HG03097 (cell line): ENCODE measurements around the gene DLGAP4.
"Not testable (repeated sequence)": the region's sequence is repeated elsewhere in the genome, so short reads cannot be mapped to it uniquely, and the experiment has no call there.

ENCODE experiments used
- ATAC-seq: cut with Tn5 transposase; IDR thresholded peaks from one replicate; pipeline ENCODE4 v1.9.1; 2021; ENCODE audit not compliant: unreplicated experiment, low FRiP score

Gene DLGAP4

DNA sequence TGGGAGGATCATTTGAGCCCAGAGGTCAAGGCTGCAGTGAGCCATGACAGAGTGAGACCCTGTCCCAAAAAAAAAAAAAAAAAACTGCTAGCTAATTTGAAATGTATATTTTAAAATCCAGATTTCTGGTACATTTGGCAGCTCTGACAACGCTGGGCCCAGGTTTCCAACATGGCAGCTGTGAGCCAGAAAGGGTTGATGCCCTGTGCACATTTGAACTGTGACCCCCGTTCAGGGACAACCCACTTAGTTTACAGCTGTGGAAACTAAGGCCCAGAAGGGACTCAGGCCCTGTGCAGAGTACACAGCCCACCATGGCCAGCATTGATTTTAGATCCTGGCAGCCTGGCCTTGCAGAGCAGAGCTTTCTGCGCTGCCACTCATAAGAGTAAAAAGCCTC, 179.1 kb downstream of the DLGAP4 start:
- no peak for ATAC-seq

DNA sequence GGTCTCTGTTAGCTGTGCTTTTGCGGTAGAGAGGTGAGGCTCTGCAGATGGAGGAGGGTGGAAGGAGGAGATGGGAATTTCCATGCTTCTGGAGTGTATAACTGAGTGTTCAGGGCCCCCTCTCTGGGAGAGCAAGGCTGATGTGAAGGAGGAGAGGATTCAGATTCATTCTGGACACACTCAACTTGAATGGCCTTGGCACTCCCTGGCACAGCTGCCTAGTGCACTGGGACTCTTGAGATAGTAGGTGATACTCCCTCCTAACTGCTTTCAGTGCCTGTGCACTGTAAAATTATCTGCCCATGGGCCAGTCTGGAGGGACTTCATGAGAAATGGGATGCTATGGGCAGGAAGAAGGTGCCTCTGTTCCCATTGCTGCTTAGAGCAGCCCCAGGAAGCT, 180.9 kb downstream of the DLGAP4 start:
- ATAC-seq = no peak

DNA sequence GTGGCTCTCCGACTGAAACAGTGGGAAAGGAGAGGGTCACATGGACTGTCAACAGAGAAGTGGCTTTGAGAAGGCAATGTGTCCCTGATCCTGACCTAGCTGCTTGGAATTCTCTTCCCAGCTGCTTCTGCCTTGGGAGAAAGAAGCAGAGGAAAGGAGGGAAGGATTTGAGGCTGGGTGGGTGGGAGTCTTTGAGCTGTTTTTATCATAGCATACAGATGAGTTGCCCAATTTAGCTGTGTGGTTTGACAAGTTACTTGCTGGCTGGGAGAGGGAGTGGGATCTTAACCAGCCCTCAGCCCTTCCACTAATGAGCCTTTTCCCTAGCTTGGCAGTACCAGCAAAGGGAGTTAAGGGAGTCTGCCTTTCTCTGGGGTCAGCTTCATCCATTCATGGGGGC, 184.1 kb downstream of the DLGAP4 start:
- no peak for ATAC-seq

DNA sequence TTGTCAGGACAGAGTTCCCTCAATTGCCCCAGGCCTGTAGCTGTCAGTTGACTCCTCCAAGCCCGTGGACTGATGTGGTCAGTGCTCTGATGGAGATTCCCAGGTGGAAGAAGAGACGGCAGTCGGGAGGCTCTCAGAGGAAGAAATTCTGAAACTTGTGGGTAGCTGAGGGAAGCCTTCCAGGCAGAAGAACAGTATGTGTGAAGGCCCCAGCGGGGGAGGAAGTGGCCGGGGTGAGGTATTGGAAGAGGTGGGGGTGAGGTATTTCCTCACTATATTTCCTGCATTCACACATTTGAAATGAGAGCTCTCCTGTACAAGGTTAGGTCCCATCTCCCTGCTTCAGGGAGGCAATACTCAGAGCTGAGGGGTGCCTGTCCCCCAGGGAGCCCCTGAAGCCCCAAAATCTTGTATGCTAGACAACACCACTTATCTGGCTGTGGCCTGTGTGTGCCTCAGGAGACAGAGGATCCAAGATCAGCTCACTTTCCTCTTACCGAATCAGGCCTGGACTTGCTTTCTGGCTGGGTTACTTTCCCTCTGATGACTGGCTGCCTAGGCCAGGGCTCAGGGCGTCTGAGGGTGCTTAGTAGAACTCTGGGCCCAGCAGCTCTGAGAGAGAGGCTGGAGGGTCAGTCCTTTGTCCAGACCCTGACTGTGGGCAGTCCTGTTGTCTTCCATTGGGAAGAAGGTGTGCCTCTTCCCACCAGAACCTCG, 185.9 kb downstream of the DLGAP4 start:
- no peak for ATAC-seq

DNA sequence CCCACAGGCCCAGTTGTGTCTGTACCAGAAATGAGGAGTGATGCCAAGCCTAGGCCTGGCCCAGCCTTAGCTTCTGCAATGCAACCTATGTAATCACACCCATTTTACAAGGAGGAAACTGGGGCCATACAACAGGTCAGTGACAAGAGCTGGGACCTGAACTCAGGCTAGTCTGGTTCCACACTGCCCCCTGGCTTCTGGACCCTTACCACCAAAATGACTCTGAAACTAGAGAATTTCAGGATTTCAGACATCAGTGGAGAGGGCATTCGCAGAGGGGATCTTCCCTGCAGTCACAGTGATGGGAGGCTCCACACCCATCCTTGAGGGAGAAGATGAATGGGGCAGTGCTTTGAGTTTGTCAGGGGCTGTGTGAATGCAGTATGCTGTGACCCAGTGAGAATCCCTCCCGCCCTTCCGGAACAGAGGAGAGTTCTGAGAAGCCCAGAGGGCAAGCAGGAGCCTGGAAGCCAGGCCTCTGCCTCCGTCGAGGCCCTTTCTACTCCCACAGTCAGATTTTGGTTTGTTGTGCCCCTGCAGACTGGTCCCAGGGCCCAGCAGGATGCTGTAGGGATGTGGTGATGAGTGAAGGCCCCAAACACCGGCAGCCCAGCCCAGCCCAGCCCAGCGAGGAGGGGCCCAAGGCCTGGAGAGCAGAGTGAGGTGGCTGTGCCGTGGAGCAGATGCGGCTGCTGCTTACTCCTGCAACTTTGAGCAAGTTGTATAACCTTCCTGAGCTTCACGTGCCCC, 187.1 kb downstream of the DLGAP4 start:
- ATAC-seq = no peak

DNA sequence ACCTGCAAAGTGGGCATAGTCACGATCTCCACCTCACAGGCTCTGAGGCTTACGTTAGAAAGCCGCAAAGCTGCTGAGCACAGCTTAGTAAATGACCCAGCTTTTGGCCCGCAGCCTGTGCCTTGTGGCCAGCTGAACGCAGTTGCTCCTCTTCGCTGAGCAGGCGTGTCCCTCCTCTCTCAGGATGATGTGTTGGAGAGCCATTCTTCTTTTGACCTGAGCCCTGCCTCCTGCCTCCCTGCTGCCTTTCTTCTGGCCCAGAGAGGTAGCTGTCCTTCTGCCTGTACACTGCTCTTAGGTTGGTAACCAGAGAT, 187.6 kb downstream of the DLGAP4 start:
- no peak for ATAC-seq

DNA sequence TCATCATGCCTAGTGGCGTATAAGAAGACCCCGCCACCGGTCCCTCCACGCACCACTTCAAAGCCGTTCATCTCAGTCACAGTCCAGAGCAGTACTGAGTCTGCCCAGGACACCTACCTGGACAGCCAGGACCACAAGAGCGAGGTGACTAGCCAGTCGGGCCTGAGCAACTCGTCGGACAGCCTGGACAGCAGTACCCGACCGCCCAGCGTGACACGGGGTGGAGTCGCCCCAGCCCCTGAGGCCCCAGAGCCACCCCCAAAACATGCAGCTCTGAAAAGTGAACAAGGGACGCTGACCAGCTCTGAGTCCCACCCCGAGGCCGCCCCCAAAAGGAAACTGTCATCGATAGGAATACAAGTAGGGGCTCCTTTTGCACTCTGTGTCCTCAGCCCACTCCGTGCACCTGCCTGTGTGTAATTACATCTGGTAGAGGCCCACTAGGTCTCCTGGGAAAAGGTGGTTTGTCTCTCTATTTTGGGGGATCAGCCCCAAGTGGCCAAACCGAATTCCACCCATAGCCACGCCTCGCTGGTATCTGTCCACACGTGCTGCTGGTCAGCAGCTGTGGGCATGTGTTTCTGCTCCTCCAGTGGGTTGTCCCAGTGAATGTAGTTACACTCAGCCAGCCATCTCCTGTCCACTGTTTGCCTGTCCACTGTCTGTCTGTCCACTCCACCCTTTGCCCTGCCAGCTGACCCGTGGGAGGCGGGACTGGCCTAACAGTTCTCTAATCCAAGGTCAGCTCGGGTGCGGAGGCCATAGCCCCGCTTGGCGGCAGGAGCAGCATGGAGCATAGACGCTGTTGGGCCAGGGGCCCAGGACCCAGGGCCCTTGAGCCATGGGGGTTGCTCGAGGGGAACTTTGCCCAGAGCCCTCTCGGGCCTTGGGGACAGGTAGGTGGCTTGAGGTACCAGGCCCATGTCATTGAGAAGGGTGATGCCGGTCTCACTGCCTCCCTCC, 190.8 kb downstream of the DLGAP4 start:
- no peak for ATAC-seq

DNA sequence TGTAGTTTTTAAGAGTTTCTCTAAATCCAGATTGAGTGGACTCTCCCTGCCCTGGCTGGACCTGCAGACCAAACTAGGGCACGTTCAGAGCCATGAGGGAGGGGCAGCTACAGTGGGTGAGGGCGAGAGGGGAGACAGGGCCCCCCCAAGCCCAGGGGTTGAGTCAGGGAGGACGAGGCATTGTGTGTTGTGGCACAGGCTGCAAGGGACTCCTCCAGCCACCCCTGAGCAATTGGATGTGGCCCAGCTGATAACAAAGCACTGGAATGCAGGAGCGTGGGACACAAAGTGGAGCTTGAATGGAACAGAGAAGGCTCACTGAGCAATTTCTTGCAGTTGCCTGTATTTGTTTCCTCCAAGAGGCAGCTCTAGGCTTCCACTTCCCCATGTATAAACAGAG, 191.7 kb downstream of the DLGAP4 start:
- no peak for ATAC-seq

DNA sequence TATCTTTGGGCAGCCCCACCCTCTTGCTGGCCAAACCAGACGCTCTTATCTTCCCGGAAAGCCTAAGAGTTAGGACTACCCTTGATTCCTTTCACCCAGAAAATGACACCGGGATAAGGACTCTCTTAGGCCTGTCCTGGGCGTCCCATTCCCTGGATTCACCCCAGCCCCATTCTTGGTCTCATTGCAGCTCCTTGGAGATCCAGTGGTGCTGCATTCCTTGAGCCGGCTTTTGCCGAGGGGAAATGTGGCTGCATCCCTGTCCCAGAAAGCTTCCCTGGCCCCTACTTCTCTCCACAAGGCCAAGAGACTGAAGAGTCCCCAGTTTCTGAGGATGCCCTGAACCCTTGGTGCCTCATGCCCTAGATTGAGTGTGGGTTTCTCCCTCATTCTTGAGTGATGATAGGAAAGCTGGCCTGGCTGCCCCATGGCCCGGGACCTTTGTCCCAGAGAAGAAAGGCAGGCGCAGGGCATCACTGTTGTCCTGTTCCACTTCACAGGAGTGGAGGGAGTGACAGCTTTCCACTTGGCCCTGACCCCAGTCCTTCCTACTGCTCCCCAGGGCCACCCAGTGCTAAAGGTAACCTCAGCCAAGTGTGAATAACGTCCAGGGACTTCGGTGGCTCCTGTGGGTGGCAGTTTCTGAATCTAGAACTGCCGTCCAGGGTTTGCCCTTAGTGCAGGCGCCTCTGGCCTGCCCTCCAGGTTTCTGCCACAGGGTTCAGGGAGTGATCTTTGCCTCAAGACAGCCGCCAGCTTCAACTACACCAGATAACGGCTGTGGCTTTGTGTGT, 192.4 kb downstream of the DLGAP4 start:
- ATAC-seq = no peak

DNA sequence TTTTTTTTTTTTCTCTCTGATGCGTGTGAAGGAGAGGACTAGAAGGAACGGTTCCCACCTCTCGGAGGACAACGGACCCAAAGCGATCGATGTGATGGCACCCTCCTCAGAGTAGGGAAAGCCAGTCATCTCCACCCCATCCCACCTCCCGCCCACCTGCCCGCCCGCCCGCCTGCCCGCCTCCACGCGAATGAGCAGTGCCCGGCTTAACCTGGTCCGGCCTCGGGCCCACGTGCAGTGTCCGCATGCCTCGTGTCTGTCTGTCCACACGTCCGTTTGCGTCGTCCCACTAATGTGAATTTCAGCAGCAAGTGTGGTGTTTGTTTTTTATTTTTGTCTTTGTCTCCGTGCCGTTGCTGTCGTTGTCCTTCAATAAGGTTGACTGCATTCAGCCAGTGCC, 193.1 kb downstream of the DLGAP4 start:
- ATAC-seq = no peak

DNA sequence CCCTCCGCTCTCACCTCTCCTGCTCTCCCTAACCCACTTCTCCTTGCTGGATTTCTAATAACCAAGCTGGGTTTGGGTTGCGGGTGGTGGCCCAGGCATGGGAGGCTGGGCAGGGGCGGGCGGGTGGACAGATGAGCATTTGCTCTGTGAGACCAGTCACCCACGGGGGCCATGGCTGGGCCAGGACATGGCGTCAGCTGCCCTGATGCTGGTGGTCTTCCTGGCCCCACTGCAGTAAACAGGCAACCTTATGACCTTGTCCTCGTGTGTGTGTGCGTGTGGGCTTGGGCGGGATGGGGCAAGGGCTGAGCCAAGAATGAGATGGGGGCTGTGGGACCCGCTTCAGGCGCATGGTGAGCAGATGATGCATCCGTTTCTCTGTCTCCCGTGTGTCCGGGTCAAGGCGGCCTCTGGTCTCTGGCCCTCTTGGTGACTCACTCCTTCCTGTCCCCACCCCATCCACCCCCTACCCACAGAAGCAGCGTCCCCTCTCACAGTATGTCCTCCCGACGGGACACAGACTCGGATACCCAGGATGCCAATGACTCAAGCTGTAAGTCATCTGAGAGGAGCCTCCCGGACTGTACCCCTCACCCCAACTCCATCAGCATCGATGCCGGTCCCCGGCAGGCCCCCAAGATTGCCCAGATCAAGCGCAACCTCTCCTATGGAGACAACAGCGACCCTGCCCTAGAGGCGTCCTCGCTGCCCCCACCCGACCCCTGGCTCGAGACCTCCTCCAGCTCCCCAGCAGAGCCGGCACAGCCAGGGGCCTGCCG, 193.8 kb downstream of the DLGAP4 start:
- ATAC-seq = no peak

DNA sequence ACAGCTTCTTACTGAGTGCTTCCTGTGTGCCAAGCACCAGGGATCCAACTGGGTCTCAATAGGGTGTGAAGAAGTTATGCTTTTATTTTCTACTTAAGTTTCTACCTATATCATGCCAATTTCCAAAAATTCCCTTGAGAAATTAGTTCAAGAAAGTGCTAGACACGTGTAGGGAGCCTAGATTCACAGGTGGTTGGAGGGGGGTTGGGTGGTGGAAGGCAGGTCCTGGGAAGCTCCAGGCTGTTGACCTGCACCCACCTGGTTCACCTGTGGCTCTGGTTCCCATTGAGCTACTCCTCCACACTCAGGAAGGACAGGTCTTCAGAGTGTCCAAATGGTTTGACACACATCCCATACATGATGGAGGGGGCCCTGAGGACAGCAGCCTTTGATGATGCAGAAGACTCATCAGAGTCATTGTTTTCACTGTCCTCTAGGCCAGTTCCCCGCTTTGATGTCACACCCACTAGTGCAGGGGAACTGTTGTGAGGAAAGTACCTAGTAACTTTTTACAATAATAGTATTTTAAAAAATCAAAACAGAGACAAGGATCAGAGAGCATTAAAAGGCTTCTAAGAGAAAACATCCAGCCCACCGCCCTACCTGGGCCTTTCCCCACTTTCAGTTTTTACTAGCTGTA, 195.3 kb downstream of the DLGAP4 start:
- ATAC-seq = no peak

DNA sequence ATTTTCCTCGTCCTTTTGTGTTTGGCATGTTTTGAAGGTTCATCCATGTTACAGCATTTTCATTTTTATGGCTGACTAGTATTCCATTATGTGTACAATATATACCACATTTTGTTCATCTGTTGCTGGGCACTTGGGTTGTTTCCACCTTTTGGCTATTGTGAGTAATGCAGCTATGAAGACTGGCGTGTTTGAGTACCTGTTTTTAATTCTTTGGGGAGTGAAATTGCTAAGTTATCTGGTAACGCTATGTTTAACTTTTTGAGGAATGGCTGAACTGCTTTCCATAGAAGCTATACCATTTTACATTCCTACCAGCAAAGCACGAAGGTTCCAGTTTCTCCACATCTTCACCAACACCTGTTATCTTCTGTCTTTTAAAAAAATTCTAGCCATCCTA, 198.2 kb downstream of the DLGAP4 start:
- no peak for ATAC-seq

DNA sequence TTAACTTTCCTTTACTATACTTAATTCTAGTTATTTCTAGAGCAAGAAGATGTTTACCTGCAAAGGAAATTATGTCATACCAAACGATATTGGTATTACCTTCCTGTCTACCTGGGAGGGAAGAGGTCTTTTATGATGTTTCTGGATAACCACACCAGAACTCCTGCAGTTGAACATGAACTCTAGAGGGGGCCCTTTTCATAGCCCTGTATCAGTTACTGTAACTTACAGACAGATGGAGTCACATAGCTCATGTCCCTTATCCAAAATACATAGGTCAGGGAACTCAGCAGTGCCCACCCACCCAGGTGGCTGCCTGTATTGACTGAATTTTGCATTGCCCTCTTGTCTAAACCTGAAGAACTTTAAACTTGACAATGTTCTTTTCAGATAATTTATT, 200.1 kb downstream of the DLGAP4 start:
- no peak for ATAC-seq

DNA sequence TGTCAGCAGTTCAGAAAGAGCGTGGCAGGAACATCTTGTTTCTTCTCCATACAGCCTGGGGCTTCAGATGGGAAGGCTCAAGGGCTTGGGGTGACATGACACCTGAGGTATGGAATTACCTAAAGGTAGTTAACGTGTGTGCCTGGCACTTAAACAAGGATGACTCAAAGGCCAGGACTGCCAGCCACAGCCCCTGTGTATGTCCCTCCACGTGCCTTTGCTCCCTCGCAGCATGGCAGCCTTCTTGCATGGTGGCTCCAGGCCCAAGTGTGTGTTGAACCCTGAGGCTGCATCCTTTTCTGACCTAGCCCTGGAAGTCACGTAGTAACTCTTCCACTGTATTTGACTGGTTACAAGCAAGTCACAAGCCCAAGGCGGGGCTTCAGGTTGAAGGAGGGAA, 201.6 kb downstream of the DLGAP4 start:
- no peak for ATAC-seq

DNA sequence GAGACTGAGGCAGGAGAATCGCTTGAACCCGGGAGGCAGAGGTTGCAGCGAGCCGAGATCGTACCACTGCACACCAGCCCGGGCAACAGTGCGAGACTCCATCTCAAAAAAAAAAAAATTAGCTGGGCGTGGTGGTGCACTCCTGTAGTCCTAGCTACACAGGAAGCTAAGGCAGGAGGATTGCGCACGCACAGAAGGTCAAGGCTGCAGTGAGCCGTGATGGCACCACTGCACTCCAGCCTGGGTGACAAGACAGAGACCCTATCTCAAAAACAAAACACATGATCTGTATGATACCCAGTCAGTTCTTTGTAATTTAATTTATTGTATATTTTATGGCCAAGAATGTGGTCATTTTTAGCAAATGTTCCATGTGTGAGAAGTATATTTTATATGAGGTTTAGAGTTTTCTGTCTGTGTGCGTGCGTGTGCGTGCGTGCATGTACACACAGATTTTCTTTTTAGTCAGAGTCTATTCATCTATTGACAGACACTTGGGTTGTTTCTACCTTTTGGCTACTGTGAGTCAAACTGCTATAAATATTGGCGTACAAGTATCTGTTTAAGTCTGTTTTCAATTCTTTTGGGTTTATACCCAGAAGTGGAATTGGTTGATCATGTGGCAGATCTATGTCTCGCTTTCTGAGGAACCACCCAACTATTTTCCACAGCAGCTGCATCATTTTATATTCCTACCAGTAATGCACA, 213.0 kb downstream of the DLGAP4 start:
- ATAC-seq = no peak

DNA sequence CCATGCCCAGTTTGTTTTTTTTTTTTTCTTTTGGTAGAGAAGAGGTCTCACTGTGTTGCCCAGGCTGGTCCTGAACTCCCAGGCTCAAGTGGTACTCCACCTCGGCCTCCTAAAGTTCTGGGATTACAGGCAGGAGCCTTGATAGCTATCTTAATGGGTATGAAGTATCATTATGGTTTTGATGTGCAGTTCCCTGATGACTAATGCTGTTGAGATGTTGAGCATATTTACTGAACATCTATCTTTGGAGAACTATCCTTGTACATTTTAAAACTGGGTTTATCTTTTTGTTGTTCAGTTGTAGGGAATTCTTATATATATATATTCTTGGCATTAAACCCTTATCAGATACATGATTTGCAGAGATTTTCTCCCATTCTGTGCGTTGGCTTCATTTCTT, 213.8 kb downstream of the DLGAP4 start:
- no peak for ATAC-seq

DNA sequence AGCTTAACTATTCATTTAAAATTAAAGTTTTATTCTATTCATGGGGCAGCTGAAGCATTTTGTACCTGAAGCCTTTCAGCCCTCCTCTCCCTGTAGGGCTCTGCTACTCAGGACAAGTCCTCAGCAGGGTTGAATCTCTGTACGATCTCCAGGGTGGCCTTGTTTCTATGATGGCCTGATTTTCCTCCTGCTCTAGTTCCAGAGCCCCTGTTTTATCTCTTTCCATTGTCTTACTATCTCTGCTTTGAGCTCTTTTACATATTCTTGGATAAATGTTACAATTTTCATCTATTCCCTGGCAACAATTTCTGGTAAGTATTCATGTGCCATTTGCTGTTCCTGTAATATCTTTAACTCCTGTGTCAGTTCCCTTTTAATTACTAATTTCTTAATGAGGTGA, 215.4 kb downstream of the DLGAP4 start:
- ATAC-seq = no peak

DNA sequence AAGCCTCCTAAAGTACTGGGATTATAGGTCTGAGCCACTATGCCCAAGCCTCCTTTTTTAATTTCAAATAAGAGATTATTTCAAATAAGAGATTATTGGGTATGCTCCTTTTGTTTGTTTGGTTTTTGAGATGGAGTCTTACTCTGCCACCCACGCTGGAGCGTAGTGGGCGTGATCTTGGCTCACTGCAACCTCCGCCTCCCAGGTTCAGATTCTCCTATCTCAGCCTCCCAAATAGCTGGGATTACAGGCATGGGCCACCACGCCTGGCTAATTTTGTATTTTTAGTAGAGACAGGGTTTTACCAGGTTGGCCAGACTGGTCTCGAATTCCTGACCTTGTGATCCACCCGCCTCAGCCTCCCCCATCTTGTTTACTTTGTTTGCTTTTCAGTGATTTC, 216.3 kb downstream of the DLGAP4 start:
- ATAC-seq = not testable (repeated sequence)
